GM23338 (cell line): ENCODE data around the gene ULK3. TPM values are rescaled to one million over a fixed set of nuclear protein-coding genes. Genes with fewer than 3 reads are reported as not detected.

Experiments used
- ATAC-seq: fragments of 200-7000 bp; cut with Tn5 transposase; 3 replicates; pipeline ENCODE4 v1.9.1; 2020
- DNase-seq: peaks from one replicate; pipeline ENCODE4 v3.0.0-alpha.2; 2015; ENCODE audit warnings: low spot score
- H2AFZ ChIP-seq: fragments of 200-600 bp; sonication (generic); 2 replicates; pipeline ENCODE4 v1.8.0; 2016; ENCODE audit warnings: antibody characterized with exemption, mild to moderate bottlenecking, moderate library complexity
- H3F3A ChIP-seq: fragments of 200-600 bp; sonication (generic); replicated peaks from 2 replicates; pipeline ENCODE4 v1.8.0; 2017; ENCODE audit warnings: antibody characterized with exemption, mixed run types, low read depth
- H3K27ac ChIP-seq: fragments of 200-600 bp; sonication (generic); 2 replicates; pipeline ENCODE4 v1.6.1; 2016; ENCODE audit warnings: low read depth
- H3K27me3 ChIP-seq: fragments of 200-600 bp; sonication (generic); 2 replicates; pipeline ENCODE4 v1.8.0; 2016; ENCODE audit warnings: mild to moderate bottlenecking, mixed run types, moderate library complexity; ENCODE audit not compliant: insufficient read depth
- H3K36me3 ChIP-seq: fragments of 200-600 bp; sonication (generic); 2 replicates; pipeline ENCODE4 v1.8.0; 2016; ENCODE audit warnings: mild to moderate bottlenecking; ENCODE audit not compliant: insufficient read depth
- H3K4me1 ChIP-seq: fragments of 200-600 bp; sonication (generic); 2 replicates; pipeline ENCODE4 v1.8.0; 2016; ENCODE audit warnings: mild to moderate bottlenecking, moderate library complexity; ENCODE audit not compliant: insufficient read depth
- H3K4me2 ChIP-seq: fragments of 200-600 bp; sonication (generic); 2 replicates; pipeline ENCODE4 v1.7.1; 2017; ENCODE audit warnings: mixed run types
- H3K4me3 ChIP-seq: fragments of 200-600 bp; sonication (generic); 2 replicates; pipeline ENCODE4 v1.6.1; 2016; ENCODE audit warnings: mixed run types
- H3K79me2 ChIP-seq: fragments of 200-600 bp; sonication (generic); replicated peaks from 2 replicates; pipeline ENCODE4 v1.8.0; 2017; ENCODE audit warnings: mild to moderate bottlenecking; ENCODE audit not compliant: insufficient read depth
- H3K9me2 ChIP-seq: fragments of 200-600 bp; sonication (generic); 2 replicates; pipeline ENCODE4 v1.8.0; 2017; ENCODE audit not compliant: insufficient read depth
- H4K20me1 ChIP-seq: fragments of 200-600 bp; sonication (generic); replicated peaks from 2 replicates; pipeline ENCODE4 v1.8.0; 2017; ENCODE audit warnings: mild to moderate bottlenecking; ENCODE audit not compliant: insufficient read depth
- H3K27ac Mint-ChIP-seq: 2 replicates; pipeline ENCODE4 v1.8.0; 2020; ENCODE audit warnings: inconsistent platforms, mild to moderate bottlenecking, moderate library complexity, mixed read lengths
- H3K27me3 Mint-ChIP-seq: 3 replicates; pipeline ENCODE4 v1.8.0; 2022; ENCODE audit warnings: low read depth, mild to moderate bottlenecking, moderate library complexity, mixed read lengths, inconsistent platforms; ENCODE audit not compliant: insufficient read depth, poor library complexity
- H3K36me3 Mint-ChIP-seq: 3 replicates; pipeline ENCODE4 v1.8.0; 2021; ENCODE audit warnings: low read depth, mild to moderate bottlenecking, inconsistent platforms, moderate library complexity, mixed read lengths
- H3K4me1 Mint-ChIP-seq: 3 replicates; pipeline ENCODE4 v1.8.0; 2020; ENCODE audit warnings: mild to moderate bottlenecking, inconsistent platforms, mixed read lengths
- H3K4me3 Mint-ChIP-seq: 3 replicates; pipeline ENCODE4 v1.8.0; 2021; ENCODE audit warnings: moderate library complexity, mild to moderate bottlenecking, inconsistent platforms, mixed read lengths
- H3K9me3 Mint-ChIP-seq: 3 replicates; pipeline ENCODE4 v1.8.0; 2020; ENCODE audit warnings: moderate library complexity, mild to moderate bottlenecking, inconsistent platforms, mixed read lengths
- CREB1 ChIP-seq: fragments of 250-450 bp; sonication (Bioruptor Pico); IDR thresholded peaks from 2 replicates; pipeline ENCODE4 v1.5.0; 2020; ENCODE audit warnings: low read depth, mild to moderate bottlenecking, moderate library complexity
- CTCF ChIP-seq, 2 experiments: fragments of 200-600 bp in 1 of 2; sonication (generic) in 1 of 2; conservative IDR thresholded peaks; 2 replicates each; pipeline versions ENCODE4 v1.5.1 to v1.6.1; 2016 to 2017; ENCODE audit warnings: antibody characterized with exemption in 2 of 2, low read depth in 2 of 2, mild to moderate bottlenecking in 2 of 2, moderate library complexity in 1 of 2
- ETS1 ChIP-seq: IDR thresholded peaks from 2 replicates; pipeline ENCODE4 v1.6.1; 2016; ENCODE audit warnings: antibody characterized with exemption
- EZH2 ChIP-seq: fragments of 200-600 bp; sonication (generic); IDR thresholded peaks from one replicate; pipeline ENCODE4 v1.8.0; 2017; ENCODE audit warnings: antibody characterized with exemption, mild to moderate bottlenecking, low read depth; ENCODE audit not compliant: unreplicated experiment
- EZH2phosphoT487 ChIP-seq: fragments of 200-600 bp; sonication (generic); IDR thresholded peaks from one replicate; pipeline ENCODE4 v1.8.1; 2018; ENCODE audit warnings: antibody characterized with exemption; ENCODE audit not compliant: unreplicated experiment
- JUNB ChIP-seq: IDR thresholded peaks from one replicate; pipeline ENCODE4 v1.6.1; 2016; ENCODE audit warnings: antibody characterized with exemption; ENCODE audit not compliant: unreplicated experiment
- NANOG ChIP-seq: IDR thresholded peaks from 2 replicates; pipeline ENCODE4 v1.6.1; 2016; ENCODE audit warnings: antibody characterized with exemption, borderline replicate concordance
- POLR2AphosphoS5 ChIP-seq: IDR thresholded peaks from 2 replicates; pipeline ENCODE4 v1.6.1; 2016; ENCODE audit warnings: antibody characterized with exemption, low read depth
- REST ChIP-seq: IDR thresholded peaks from one replicate; pipeline ENCODE4 v1.6.1; 2018; ENCODE audit warnings: antibody characterized with exemption; ENCODE audit not compliant: unreplicated experiment
- STAT1 ChIP-seq: IDR thresholded peaks from one replicate; pipeline ENCODE4 v1.6.1; 2016; ENCODE audit warnings: antibody characterized with exemption; ENCODE audit not compliant: unreplicated experiment
- ZNF114 ChIP-seq: fragments of 250-450 bp; sonication (Bioruptor Pico); IDR thresholded peaks from 2 replicates; pipeline ENCODE4 v1.5.0; 2020; ENCODE audit warnings: mild to moderate bottlenecking, moderate library complexity
- ZNF331 ChIP-seq: fragments of 250-450 bp; sonication (Bioruptor Pico); IDR thresholded peaks from 2 replicates; pipeline ENCODE4 v1.5.0; 2020; ENCODE audit warnings: low read depth, mild to moderate bottlenecking, moderate library complexity
- ZNF462 ChIP-seq: fragments of 250-450 bp; sonication (Bioruptor Pico); IDR thresholded peaks from 2 replicates; pipeline ENCODE4 v1.5.0; 2020; ENCODE audit warnings: mild to moderate bottlenecking, moderate library complexity
- polyA plus RNA-seq: library from polyadenylated mRNA; unstranded; fragments of >200 nt; fragmentation: Nextera tagmentation; extraction: Ambion mirVana; gene quantifications from 2 replicates; pipeline ENCODE4 v1.2.1, GENCODE V29; 2016
- total RNA-seq: library from RNA; depleted of rRNA; stranded (reverse); fragments of >200 nt; shearing (Covaris generic); gene quantifications from 2 replicates; pipeline ENCODE4 v1.2.3, GENCODE V29; 2014

The ULK3 gene
- total and polyA plus RNA-seq, 2 experiments from 2014 or later, result 20.3 to 35.4 TPM

- ATAC-seq, result no peak
- Mint-ChIP-seq H3K27me3 (peaks cover 43% of the 10 kb centered on the region), H3K4me3 (no peak overlapping the region), H3K4me1 (peaks cover 23% of the 10 kb centered on the region), H3K27ac (no peak overlapping the region), H3K36me3 (no peaks in the 10 kb centered on the region), H3K9me3 (no peaks in the 10 kb centered on the region)
- H3K4me3 ChIP-seq, result no peak overlapping the region
- H3F3A ChIP-seq, result peaks cover 5% of the 10 kb centered on the region; the same call in 1 of the 2 replicates
- no peak overlapping the region for H3K4me2 ChIP-seq
- H4K20me1 ChIP-seq, result no peaks in the 10 kb centered on the region
- no peaks in the 10 kb centered on the region for H3K79me2 ChIP-seq
- no peak overlapping the region for H3K27ac ChIP-seq
- H2AFZ ChIP-seq, result no peak overlapping the region
- no peaks in the 10 kb centered on the region for H3K9me2 ChIP-seq
- H3K36me3 ChIP-seq, result no peaks in the 10 kb centered on the region
- DNase-seq, result no peak
- TF ChIP-seq ZNF114 (no peak), ZNF462 (CRISPR knock-in tag) (no peak), JUNB (no peak), ETS1 (no peak), NANOG (no peak), STAT1 (no peak), CREB1 (CRISPR knock-in tag) (no peak), EZH2 (no peak), CTCF (conservative IDR thresholded peaks at IDR 0.05; ENCODE audit: low read depth in 2 of 2) (no peak), POLR2AphosphoS5 (no peak), ZNF331 (CRISPR knock-in tag) (no peak), EZH2phosphoT487 (no peak), REST (no peak)
- H3K27me3 ChIP-seq, result peaks cover 35% of the 10 kb centered on the region
- peaks cover 7% of the 10 kb centered on the region; the same call in 1 of the 2 replicates for H3K4me1 ChIP-seq
These were observed 19.6 kb downstream of the ULK3 start for GRCh38 chr15:74823324-74823723.
